AG08396 (cell line): ENCODE results near the gene HSPB6.
"Not testable (repeated sequence)": the region's sequence is repeated elsewhere in the genome, so short reads cannot be mapped to it uniquely, and the experiment has no call there.

Experiments
- DNase-seq: peaks from one replicate; pipeline ENCODE4 v3.0.0; 2012; ENCODE audit warnings: low spot score, mixed read lengths

HSPB6 gene

DNA sequence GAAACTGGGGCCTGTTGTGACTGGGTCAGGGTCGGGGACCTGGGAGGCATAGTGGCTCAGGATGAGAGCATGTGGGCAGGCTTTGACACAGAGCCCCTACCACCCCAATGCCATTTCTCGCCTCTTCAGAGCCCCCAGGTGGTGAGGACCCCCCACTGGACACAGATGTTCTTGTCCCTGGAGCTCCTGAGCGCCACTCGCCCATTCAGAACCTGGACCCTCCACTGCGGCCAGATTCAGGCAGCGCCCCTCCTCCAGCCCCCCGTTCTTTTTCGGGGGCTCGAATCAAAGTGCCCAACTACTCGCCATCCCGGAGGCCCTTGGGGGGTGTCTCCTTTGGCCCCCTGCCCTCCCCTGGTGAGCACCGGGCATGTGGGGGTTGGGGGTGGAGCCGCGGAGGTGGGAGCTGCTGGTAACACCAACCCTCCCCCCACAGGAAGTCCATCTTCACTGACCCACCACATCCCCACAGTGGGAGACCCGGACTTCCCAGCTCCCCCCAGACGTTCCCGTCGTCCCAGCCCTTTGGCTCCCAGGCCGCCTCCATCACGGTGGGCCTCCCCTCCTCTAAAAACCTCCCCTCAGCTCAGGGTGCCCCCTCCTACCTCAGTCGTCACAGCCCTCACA is 24.9 kb downstream of the HSPB6 start:
- DNase-seq, result no peak

DNA sequence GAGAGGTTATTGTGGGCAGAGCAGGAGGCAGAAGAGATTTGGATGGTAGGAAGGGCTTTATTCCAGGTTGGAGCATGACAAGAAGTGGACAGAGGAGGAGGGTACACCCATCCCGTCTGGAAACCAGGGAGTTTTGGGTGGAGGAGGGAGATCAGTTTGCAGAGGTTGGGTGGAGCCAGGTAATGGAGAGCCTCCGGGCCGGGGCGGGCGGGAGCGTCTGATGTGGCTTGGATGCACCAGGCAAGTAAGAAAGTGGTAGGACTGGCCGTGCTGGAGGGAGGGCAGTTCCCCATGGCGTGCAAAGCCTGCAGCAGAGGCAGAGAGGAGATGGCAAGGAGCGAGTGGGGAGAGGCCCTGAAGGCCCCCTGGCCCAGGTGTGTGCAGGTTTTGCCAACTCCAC is 25.5 kb downstream of the HSPB6 start:
- no peak for DNase-seq

DNA sequence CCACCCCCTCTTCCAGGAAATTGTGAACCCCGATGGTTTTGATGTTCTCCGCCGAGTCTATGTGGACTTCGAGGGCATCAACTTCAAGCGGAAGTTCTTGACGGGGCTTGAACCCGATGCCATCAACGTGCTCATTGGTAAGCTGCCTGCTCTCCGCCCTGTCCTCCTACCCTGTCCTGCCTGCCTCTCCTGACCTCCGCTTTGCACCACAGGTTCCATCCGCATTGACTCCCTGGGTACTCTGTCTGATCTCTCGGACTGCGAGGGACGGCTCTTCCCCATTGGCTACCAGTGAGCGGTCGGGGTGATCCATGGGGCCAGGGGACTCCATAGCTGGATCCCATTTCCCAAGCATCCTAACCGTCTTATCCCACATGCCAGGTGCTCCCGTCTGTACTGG is 26.5 kb downstream of the HSPB6 start:
- DNase-seq, result no peak

DNA sequence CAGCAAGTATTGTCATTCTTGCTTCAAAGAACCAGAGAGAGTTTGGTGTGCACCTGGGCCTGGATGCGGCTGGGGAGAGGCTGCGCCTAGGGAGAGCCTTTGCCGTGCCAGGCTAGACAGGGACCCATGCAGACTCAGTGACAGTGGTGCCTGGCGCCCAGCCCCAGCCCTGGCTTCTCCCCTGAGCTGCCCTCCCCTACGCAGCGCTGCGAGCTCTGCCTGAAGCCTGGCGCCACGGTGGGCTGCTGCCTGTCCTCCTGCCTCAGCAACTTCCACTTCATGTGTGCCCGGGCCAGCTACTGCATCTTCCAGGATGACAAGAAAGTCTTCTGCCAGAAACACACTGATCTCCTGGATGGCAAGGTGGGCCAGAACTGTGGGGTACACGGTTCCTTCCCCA is 27.1 kb downstream of the HSPB6 start:
- DNase-seq, result no peak

DNA sequence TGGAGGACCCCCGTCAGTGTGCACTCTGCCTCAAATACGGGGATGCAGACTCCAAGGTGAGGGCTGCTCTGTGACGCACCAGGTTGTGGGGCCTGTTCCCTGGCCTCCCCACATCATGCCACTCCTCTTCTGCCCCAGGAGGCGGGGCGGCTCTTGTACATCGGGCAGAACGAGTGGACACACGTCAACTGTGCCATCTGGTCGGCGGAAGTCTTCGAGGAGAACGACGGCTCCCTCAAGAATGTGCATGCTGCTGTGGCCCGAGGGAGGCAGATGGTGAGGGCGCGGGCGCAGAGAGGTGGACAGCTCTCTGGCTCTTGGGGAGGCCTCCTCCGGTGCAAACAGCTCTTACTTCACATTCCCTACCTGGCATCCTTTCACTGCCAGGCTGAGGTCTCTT is 27.8 kb downstream of the HSPB6 start:
- DNase-seq, result no peak

DNA sequence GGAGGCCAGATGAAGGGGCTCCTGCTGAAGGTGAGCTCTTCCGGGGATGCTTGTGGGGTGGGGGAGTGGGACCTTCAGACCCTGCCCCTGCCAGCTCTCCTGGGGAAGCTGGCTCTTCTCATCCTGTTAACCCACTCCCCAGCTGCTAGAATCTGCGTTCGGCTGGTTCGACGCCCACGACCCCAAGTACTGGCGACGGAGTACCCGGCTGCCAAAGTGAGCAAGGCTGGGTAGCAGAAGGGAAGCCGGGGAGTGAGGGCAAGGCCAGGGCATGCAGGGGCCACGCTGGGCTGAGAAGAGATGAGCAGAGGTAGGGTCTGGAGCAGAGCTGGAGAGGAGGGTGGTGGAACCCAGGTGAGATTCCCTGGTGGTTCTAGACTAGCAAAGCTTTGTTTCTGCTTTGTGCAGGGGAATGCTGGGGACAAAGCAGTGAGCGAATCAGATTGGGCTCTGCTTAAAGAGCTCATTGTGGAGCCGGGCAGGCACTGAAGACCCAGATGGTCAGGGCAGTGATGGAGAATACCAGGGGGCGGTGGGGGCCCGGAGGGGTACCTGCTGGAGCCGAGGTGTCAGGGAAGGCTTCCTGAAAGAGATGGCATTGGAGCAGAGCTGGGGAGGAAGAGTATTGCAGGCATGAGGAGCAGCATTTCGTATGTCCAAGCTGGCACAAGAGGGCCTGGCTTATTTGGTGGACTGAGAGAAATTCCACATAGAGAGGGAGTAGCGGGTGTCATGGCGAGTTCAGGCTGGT is 28.7 kb downstream of the HSPB6 start:
- DNase-seq, result no peak

DNA sequence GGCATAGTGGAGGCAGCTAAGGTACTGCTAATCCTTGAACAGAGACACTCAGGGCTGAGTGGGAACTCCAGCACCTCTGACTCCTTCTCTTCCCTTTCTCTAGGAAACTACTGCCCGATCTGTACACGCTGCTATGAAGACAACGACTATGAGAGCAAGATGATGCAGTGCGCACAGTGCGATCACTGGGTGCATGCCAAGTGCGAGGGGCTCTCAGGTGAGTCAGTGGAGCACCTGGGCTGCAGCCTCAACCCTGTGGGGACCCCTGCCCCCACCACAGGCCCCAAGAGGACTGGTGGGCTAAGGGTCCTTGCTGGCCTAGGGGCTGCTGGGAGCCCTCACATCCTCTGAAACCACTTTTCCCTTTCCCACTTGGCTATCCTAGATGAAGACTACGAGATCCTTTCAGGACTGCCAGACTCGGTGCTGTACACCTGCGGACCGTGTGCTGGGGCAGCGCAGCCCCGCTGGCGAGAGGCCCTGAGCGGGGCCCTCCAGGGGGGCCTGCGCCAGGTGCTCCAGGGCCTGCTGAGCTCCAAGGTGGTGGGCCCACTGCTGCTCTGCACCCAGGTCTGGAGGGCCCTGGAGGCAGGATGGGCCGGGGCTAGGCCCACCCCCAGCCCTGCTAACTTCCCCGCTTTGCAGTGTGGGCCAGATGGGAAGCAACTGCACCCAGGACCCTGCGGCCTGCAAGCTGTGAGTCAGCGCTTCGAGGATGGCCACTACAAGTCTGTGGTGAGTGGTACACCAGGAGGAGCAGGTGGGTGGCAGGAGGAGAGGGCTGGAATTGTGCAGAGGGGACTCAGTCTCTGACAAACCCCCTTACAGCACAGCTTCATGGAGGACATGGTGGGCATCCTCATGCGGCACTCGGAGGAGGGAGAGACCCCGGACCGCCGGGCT is 29.5 kb downstream of the HSPB6 start:
- no peak for DNase-seq

DNA sequence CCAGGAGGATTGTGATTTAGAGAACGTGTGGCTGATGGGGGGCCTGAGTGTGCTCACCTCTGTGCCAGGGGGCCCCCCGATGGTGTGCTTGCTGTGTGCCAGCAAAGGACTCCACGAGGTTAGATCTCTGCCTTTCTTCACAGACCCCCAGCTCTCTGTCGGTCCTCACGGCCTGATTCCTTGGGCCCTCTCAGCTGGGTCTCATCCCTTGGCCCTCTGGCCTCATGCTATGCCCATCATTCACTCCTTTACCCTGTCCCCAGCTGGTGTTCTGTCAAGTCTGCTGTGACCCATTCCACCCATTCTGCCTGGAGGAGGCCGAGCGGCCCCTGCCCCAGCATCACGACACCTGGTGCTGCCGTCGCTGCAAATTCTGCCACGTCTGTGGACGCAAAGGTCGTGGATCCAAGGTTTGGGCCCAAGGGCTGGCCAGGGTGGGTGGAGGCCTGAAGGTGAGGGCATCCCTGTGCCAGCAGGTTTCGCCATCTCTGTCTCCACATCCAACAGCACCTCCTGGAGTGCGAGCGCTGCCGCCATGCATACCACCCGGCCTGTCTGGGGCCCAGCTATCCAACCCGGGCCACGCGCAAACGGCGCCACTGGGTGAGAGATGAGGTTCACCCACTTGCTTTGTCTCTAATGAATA is 31.5 kb downstream of the HSPB6 start:
- DNase-seq, result no peak

DNA sequence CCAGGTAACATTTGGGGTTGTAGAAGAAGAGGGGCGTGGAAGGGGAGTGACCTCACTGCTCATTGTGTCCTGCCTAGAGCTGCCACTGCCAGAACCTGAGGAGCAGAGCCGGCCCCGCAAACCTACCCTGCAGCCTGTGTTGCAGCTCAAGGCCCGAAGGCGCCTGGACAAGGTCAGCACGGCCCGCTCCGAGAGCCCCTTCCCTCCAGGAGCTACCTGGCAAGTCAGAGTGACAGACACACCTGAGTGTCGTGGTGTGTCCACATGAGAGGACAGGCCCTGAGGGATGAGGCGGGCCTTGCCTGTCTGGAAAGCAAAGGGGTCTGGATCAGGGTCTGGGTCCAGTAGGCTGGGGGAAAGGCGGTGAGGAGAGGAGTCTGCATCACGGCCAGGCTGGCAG is 32.3 kb downstream of the HSPB6 start:
- no peak for DNase-seq

DNA sequence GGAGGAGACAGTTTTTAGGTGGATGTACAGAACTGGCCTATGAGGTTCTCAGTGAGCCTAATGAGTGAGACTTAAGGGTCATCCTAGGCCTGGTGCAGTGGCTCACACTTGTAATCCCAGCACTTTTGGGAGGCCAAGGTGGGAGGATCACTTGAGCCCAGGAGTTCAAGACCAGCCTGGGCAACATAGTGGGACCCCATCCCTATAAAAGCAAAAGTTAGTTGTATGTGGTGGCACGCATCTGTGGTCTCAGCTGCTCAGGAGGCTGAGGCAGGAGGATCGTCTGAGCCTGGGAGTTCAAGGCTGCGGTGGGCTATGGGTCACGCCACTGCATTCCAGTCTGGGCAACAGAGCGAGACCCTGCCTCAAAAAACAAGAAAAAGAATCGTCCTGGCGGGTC is 32.7 kb downstream of the HSPB6 start:
- not testable (repeated sequence) for DNase-seq

DNA sequence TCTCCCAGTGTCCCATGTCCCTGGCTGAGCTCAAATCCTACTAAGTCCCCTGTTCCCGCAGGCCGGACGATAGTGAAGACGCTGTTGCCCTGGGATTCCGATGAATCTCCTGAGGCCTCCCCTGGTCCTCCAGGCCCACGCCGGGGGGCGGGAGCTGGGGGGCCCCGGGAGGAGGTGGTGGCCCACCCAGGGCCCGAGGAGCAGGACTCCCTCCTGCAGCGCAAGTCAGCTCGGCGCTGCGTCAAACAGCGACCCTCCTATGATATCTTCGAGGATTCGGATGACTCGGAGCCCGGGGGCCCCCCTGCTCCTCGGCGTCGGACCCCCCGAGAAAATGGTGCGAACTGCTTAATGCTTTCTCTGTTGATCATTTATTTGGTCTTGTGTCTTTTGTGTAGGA is 33.2 kb downstream of the HSPB6 start:
- DNase-seq, result no peak

DNA sequence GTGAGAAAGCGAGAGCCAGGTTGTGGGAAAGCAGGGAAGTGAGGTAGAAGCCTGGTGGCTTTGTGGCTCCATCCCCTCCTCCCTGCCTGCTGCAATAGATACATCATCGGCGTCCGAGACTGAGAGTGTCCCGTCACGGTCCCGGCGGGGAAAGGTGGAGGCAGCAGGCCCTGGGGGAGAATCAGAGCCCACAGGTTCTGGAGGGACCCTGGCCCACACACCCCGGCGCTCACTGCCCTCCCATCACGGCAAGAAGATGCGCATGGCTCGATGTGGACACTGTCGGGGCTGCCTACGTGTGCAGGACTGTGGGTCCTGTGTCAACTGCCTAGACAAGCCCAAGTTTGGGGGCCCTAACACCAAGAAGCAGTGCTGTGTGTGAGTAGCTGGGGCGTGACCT is 33.9 kb downstream of the HSPB6 start:
- no peak for DNase-seq

DNA sequence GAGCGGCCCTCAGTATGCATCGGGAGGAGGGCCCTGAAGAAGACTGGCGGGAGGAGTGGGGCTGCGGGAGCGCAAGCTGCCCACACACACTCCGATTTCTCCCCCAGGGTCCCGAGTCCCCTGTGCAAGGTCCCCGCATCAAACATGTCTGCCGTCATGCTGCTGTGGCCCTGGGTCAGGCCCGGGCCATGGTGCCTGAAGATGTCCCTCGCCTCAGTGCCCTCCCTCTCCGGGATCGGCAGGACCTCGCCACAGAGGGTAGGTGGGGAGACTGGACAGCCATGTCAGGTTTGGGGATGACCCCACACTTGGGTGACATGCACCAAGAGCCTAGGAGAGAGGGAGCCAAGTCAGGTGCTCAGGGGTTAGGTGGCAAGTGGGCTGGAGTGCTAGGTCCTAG is 34.4 kb downstream of the HSPB6 start:
- DNase-seq, result no peak

DNA sequence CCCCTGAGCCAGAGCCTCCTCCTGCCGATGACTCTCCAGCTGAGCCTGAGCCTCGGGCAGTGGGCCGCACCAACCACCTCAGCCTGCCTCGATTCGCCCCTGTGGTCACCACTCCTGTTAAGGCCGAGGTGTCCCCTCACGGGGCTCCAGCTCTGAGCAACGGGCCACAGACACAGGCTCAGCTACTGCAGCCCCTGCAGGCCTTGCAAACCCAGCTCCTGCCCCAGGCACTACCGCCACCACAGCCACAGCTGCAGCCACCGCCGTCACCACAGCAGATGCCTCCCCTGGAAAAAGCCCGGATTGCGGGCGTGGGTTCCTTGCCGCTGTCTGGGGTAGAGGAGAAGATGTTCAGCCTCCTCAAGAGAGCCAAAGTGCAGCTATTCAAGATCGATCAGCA is 35.5 kb downstream of the HSPB6 start:
- no peak for DNase-seq

DNA sequence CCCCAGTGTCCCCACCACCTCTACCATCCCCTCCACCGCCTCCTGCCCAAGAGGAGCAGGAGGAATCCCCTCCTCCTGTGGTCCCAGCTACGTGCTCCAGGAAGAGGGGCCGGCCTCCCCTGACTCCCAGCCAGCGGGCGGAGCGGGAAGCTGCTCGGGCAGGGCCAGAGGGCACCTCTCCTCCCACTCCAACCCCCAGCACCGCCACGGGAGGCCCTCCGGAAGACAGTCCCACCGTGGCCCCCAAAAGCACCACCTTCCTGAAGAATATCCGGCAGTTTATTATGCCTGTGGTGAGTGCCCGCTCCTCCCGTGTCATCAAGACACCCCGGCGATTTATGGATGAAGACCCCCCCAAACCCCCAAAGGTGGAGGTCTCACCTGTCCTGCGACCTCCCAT is 36.2 kb downstream of the HSPB6 start:
- no peak for DNase-seq

DNA sequence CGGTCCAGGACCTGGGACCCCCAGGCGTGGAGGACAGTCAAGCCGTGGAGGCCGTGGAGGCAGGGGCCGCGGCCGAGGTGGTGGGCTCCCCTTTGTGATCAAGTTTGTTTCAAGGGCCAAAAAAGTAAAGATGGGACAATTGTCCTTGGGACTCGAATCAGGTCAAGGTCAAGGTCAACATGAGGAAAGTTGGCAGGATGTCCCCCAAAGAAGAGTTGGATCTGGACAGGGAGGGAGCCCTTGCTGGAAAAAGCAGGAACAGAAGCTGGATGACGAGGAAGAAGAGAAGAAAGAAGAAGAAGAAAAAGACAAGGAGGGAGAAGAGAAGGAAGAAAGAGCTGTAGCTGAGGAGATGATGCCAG is 36.7 kb downstream of the HSPB6 start:
- DNase-seq, result no peak

DNA sequence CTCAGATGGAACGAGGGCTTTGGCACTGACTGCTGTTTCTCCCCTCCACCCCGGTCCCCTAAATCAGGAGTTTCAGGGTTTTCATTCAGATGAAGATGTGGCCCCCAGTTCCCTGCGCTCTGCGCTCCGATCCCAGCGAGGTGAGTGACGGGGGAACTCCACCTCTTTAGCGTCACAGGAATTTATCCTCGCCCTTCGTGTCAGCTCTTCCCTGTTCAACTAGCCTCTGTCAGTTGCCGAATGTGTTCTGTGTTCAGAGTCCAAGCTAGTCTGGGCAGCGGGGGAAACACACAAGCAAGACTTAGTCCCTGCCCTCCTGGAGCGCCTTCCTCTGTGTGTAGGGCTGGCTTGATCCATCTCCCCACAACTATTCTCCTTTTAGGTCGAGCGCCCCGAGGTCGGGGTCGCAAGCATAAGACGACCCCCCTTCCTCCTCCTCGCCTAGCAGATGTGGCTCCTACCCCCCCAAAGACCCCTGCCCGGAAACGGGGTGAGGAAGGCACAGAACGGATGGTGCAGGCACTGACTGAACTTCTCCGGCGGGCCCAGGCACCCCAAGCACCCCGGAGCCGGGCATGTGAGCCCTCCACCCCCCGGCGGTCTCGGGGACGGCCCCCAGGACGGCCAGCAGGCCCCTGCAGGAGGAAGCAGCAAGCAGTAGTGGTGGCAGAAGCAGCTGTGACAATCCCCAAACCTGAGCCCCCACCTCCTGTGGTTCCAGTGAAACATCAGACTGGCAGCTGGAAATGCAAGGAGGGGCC is 37.2 kb downstream of the HSPB6 start:
- DNase-seq, result no peak

DNA sequence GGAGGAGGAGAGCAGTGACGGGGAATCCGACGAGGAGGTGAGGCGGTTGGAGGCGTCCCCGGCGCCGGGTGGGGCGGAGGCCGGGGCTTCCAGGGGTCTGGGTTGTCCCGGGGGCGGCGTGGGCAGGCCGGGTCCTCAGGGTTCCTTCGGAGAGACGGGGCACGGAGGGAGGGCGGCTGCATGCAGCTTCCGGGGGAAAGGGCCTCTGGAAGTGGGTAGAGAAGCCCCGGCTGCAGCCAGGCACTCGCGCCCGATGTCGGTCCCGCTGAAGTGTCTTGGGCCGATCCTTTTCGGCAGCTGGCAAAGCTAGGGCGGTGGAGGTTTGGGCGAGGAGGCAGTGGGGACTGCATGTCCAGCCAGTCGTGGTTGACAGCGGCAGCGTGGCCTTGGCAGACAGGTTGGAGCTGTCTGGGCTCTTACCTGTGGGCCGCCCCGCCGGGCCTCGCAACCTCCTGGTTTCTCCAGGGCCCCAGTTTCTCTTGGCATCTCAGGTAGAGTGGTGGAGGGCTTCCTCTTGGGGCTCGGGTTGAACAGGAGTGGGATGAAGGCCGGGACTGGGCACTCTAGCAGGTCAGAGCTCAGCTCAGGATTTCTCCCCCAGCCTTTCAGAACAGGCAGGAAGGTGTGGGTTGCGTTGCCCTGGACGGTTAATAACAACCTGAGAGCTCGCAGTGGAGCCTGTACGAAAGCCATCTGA is 38.3 kb downstream of the HSPB6 start:
- DNase-seq, result peak; percentile 56

DNA sequence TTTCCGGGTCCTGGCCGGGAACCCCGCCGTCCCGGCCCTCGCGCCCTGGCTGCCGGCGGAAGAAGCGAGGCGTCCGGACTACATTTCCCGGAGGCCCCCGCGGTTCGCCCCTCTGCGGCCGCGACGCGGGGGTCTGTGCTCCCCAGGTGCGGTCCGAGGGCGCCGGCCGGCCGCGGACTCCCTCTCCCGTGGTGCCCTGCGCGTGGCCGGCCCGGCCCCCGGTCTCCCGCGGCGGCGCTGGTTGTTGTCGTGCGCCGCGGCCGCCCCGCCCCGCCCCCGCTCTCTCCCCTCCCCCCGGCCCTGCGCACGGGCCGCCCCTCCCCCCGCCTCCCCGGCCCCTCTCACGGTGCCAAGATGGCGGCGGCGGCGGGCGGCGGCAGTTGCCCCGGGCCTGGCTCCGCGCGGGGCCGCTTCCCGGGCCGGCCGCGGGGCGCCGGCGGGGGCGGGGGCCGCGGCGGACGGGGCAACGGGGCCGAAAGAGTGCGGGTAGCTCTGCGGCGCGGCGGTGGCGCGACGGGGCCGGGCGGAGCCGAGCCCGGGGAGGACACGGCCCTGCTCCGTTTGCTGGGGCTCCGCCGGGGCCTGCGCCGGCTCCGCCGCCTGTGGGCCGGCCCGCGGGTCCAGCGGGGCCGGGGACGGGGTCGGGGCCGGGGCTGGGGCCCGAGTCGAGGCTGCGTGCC is 39.0 kb downstream of the HSPB6 start, which contains the start of gene KMT2B:
Gene KMT2B, plus strand, starts transcription at position 339 of the 680 bp plus-strand sequence. Its CDS starts 16 bp downstream, at position 355.
- peak; percentile 99 for DNase-seq
